WTC11 (cell line): ENCODE measurements around the gene HSPA6.

Experiments
- ATF3 ChIP-seq: sonication (generic); formaldehyde crosslinking; conservative IDR thresholded peaks from 2 replicates; pipeline ENCODE4 v1.8.1; 2022; ENCODE audit warnings: mild to moderate bottlenecking, missing genetic modification reagents
- MLX ChIP-seq: sonication (generic); formaldehyde crosslinking; IDR thresholded peaks from 2 replicates; pipeline ENCODE4 v1.8.1; 2023; ENCODE audit warnings: mild to moderate bottlenecking, missing genetic modification reagents, moderate library complexity
- NR3C1 ChIP-seq: sonication (generic); formaldehyde crosslinking; conservative IDR thresholded peaks from 2 replicates; pipeline ENCODE4 v1.8.1; 2023; ENCODE audit warnings: low read depth, mild to moderate bottlenecking, missing genetic modification reagents
- SMAD3 ChIP-seq: sonication (generic); formaldehyde crosslinking; IDR thresholded peaks from 2 replicates; pipeline ENCODE4 v1.8.0; 2022; ENCODE audit warnings: missing genetic modification reagents, mild to moderate bottlenecking, borderline replicate concordance
- TP53 ChIP-seq: sonication (generic); formaldehyde crosslinking; IDR thresholded peaks from 2 replicates; pipeline ENCODE4 v1.8.1; 2023; ENCODE audit warnings: mild to moderate bottlenecking, missing genetic modification reagents
- TF ChIP-seq, protein P1 (sequence below): fragments of 200-600 bp; IDR thresholded peaks from 2 replicates; pipeline ENCODE4 v1.8.0; 2022; ENCODE audit warnings: antibody characterized with exemption

GRCh38 chr1:161501234-161501633 is 23.1 kb upstream of the HSPA6 start:
- no peak for TF ChIP-seq ATF3 (CRISPR knock-in tag)
- TF ChIP-seq, protein P1, sequence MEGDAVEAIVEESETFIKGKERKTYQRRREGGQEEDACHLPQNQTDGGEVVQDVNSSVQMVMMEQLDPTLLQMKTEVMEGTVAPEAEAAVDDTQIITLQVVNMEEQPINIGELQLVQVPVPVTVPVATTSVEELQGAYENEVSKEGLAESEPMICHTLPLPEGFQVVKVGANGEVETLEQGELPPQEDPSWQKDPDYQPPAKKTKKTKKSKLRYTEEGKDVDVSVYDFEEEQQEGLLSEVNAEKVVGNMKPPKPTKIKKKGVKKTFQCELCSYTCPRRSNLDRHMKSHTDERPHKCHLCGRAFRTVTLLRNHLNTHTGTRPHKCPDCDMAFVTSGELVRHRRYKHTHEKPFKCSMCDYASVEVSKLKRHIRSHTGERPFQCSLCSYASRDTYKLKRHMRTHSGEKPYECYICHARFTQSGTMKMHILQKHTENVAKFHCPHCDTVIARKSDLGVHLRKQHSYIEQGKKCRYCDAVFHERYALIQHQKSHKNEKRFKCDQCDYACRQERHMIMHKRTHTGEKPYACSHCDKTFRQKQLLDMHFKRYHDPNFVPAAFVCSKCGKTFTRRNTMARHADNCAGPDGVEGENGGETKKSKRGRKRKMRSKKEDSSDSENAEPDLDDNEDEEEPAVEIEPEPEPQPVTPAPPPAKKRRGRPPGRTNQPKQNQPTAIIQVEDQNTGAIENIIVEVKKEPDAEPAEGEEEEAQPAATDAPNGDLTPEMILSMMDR: no peak
- TF ChIP-seq NR3C1: no peak
- no peak for TF ChIP-seq TP53 (CRISPR knock-in tag)
- TF ChIP-seq MLX: no peak
- TF ChIP-seq SMAD3 (CRISPR knock-in tag): no peak
